Smooth muscle cell (in vitro differentiated cells): ENCODE results near the gene PRKAA2. TPM values are rescaled to one million over a fixed set of nuclear protein-coding genes. Genes with fewer than 3 reads are reported as not detected.
A peak's percentile ranks its signal among the peaks of the same experiment; 100 is the strongest.

Experiments used
- DNase-seq: peaks from one replicate; lab custom pipeline; 2025; ENCODE audit not compliant: unreplicated experiment; lab: John Stamatoyannopoulos, UW
- H2AFZ ChIP-seq: fragments of 200-600 bp; sonication (generic); 2 replicates; pipeline ENCODE4 v1.6.0; 2016; ENCODE audit warnings: antibody characterized with exemption, low read depth, mild to moderate bottlenecking
- H3F3A ChIP-seq: fragments of 200-600 bp; sonication (generic); 2 replicates; pipeline ENCODE4 v1.6.0; 2017; ENCODE audit warnings: antibody characterized with exemption, low read depth
- H3K27ac ChIP-seq: fragments of 200-600 bp; sonication (generic); 2 replicates; pipeline ENCODE4 v1.5.1; 2016; ENCODE audit warnings: low read depth, mild to moderate bottlenecking
- H3K27me3 ChIP-seq: fragments of 200-600 bp; sonication (generic); 2 replicates; pipeline ENCODE4 v1.6.1; 2016; ENCODE audit warnings: low read depth, mild to moderate bottlenecking
- H3K36me3 ChIP-seq: fragments of 200-600 bp; sonication (generic); 2 replicates; pipeline ENCODE4 v1.5.1; 2016; ENCODE audit warnings: low read depth
- H3K4me1 ChIP-seq: fragments of 200-600 bp; sonication (generic); 2 replicates; pipeline ENCODE4 v1.5.1; 2016; ENCODE audit warnings: low read depth
- H3K4me2 ChIP-seq: fragments of 200-600 bp; sonication (generic); 2 replicates; pipeline ENCODE4 v1.6.0; 2016; ENCODE audit warnings: mild to moderate bottlenecking
- H3K4me3 ChIP-seq: fragments of 200-600 bp; sonication (generic); 2 replicates; pipeline ENCODE4 v1.5.1; 2016; ENCODE audit warnings: mild to moderate bottlenecking
- H3K79me2 ChIP-seq: fragments of 200-600 bp; sonication (generic); 2 replicates; pipeline ENCODE4 v1.6.0; 2016; ENCODE audit warnings: low read depth, mild to moderate bottlenecking
- H3K9ac ChIP-seq: fragments of 200-600 bp; sonication (generic); 2 replicates; pipeline ENCODE4 v1.6.0; 2016; ENCODE audit warnings: low read depth
- H3K9me3 ChIP-seq: fragments of 200-600 bp; sonication (generic); replicated peaks from 2 replicates; pipeline ENCODE4 v1.5.1; 2016; ENCODE audit warnings: low read depth
- H4K20me1 ChIP-seq: fragments of 200-600 bp; sonication (generic); 2 replicates; pipeline ENCODE4 v1.6.0; 2016; ENCODE audit warnings: low read depth
- CTCF ChIP-seq: fragments of 200-600 bp; sonication (generic); IDR thresholded peaks from 2 replicates; pipeline ENCODE4 v1.5.1; 2017; ENCODE audit warnings: borderline replicate concordance, mild to moderate bottlenecking, antibody characterized with exemption; ENCODE audit not compliant: insufficient read depth, poor library complexity, severe bottlenecking
- WGBS: methylation state at CpG from one replicate; pipeline ENCODE4 v1.1.7; 2016; ENCODE audit warnings: low lambda C conversion rate; 5-methylcytosine and 5-hydroxymethylcytosine counted together
- polyA plus RNA-seq: library from polyadenylated mRNA; unstranded; fragments of >200 nt; fragmentation: Nextera tagmentation; extraction: Ambion mirVana; gene quantifications from 2 replicates; pipeline ENCODE4 v1.2.1, GENCODE V29; 2016
- total RNA-seq: library from RNA; depleted of rRNA; stranded (reverse); fragments of >200 nt; gene quantifications from 2 replicates; pipeline ENCODE4 v1.2.3, GENCODE V29; 2014

The PRKAA2 gene
- total and polyA plus RNA-seq, 2 experiments from 2014 or later, result 0.17 to 1.3 TPM

- Histone ChIP-seq H2AFZ (no peak overlapping the region), H3K4me1 (no peaks in the 10 kb centered on the region), H4K20me1 (no peaks in the 10 kb centered on the region), H3K4me2 (no peak overlapping the region), H3K9ac (no peak overlapping the region), H3K79me2 (no peaks in the 10 kb centered on the region), H3K36me3 (no peaks in the 10 kb centered on the region), H3K27ac (no peak overlapping the region), H3K9me3 (peaks cover 7% of the 10 kb centered on the region), H3K27me3 (no peaks in the 10 kb centered on the region), H3K4me3 (no peak overlapping the region), H3F3A (no peaks in the 10 kb centered on the region)
- no peak for DNase-seq
- WGBS, result 93% methylated on average over 3 of the region's 3 CpGs
- TF ChIP-seq CTCF, result no peak
Measured at GRCh38 chr1:56696663-56697062, 51.5 kb downstream of the PRKAA2 start.

GRCh38 chr1:56703747-56704146 is 58.6 kb downstream of the PRKAA2 start:
- Histone ChIP-seq H3K4me3 (no peak overlapping the region), H3K4me2 (no peak overlapping the region), H3K4me1 (no peaks in the 10 kb centered on the region), H3K27ac (no peak overlapping the region), H3K36me3 (no peaks in the 10 kb centered on the region), H3F3A (no peaks in the 10 kb centered on the region), H3K79me2 (no peaks in the 10 kb centered on the region), H2AFZ (no peak overlapping the region), H3K9me3 (peaks cover 10% of the 10 kb centered on the region), H3K27me3 (no peaks in the 10 kb centered on the region), H4K20me1 (no peaks in the 10 kb centered on the region), H3K9ac (no peak overlapping the region)
- DNase-seq, result no peak
- WGBS, result 82% methylated on average over 1 of the region's 1 CpG
- no peak for TF ChIP-seq CTCF

GRCh38 chr1:56707379-56707778 is 62.3 kb downstream of the PRKAA2 start:
- no peaks in the 10 kb centered on the region for H3K4me1 ChIP-seq
- 94% methylated on average over 4 of the region's 4 CpGs for WGBS
- no peak overlapping the region for H2AFZ ChIP-seq
- H3K79me2 ChIP-seq, result no peaks in the 10 kb centered on the region
- H3K9me3 ChIP-seq, result peaks cover 3% of the 10 kb centered on the region
- TF ChIP-seq CTCF, result no peak
- no peaks in the 10 kb centered on the region for H3F3A ChIP-seq
- no peaks in the 10 kb centered on the region for H3K27me3 ChIP-seq
- H4K20me1 ChIP-seq, result no peaks in the 10 kb centered on the region
- no peak overlapping the region for H3K4me3 ChIP-seq
- H3K27ac ChIP-seq, result no peak overlapping the region
- no peaks in the 10 kb centered on the region for H3K36me3 ChIP-seq
- H3K9ac ChIP-seq, result no peak overlapping the region
- no peak for DNase-seq
- no peak overlapping the region for H3K4me2 ChIP-seq

- no peak overlapping the region for H2AFZ ChIP-seq
- H3K36me3 ChIP-seq, result no peaks in the 10 kb centered on the region
- H3F3A ChIP-seq, result no peaks in the 10 kb centered on the region
- H3K79me2 ChIP-seq, result no peaks in the 10 kb centered on the region
- 21% methylated on average over 2 of the region's 2 CpGs for WGBS
- no peaks in the 10 kb centered on the region for H3K4me1 ChIP-seq
- no peaks in the 10 kb centered on the region for H4K20me1 ChIP-seq
- no peak overlapping the region for H3K27ac ChIP-seq
- DNase-seq, result no peak
- H3K4me2 ChIP-seq, result no peak overlapping the region
- no peak overlapping the region for H3K9ac ChIP-seq
- TF ChIP-seq CTCF, result peak; percentile 64
- no peaks in the 10 kb centered on the region for H3K27me3 ChIP-seq
- no peaks in the 10 kb centered on the region for H3K9me3 ChIP-seq
- no peak overlapping the region for H3K4me3 ChIP-seq
Measured at GRCh38 chr1:56709269-56709880, 64.3 kb downstream of the PRKAA2 start.
